Activated T-cell treated with anti-CD3 and anti-CD28 coated beads, Interleukin-2, amount 50 U/mL, for 1 hour (primary cell): Measurements from ENCODE around the gene LSM12.
"Not testable (repeated sequence)": the region's sequence is repeated elsewhere in the genome, so short reads cannot be mapped to it uniquely, and the experiment has no call there.

Experiments
- DNase-seq: peaks from one replicate; pipeline ENCODE4 v3.0.0-alpha.2; 2020

LSM12 gene

GRCh38 chr17:44039829-44040635 is 26.4 kb downstream of the LSM12 start:
- DNase-seq, result no peak

- no peak for DNase-seq
These were observed 27.9 kb downstream of the LSM12 start for GRCh38 chr17:44038604-44039011.

GRCh38 chr17:44037471-44037870 is 29.0 kb downstream of the LSM12 start:
- no peak for DNase-seq

- not testable (repeated sequence) for DNase-seq
These were observed 31.8 kb downstream of the LSM12 start for GRCh38 chr17:44034688-44035087.

- no peak for DNase-seq
These were observed 32.5 kb downstream of the LSM12 start for GRCh38 chr17:44033861-44034408.

- no peak for DNase-seq
These were observed 36.0 kb downstream of the LSM12 start for GRCh38 chr17:44030482-44030881.

GRCh38 chr17:44029736-44030135 is 36.7 kb downstream of the LSM12 start:
- DNase-seq, result no peak

- no peak for DNase-seq
These were observed 41.6 kb downstream of the LSM12 start for GRCh38 chr17:44024853-44025252.

GRCh38 chr17:44024271-44024663 is 42.2 kb downstream of the LSM12 start:
- DNase-seq, result no peak

GRCh38 chr17:44023545-44024270 is 42.8 kb downstream of the LSM12 start:
- DNase-seq, result no peak

- no peak for DNase-seq
These were observed 44.2 kb downstream of the LSM12 start for GRCh38 chr17:44022246-44022645.

- not testable (repeated sequence) for DNase-seq
These were observed 45.2 kb downstream of the LSM12 start for GRCh38 chr17:44021227-44021626.

GRCh38 chr17:44014437-44015172 is 51.9 kb downstream of the LSM12 start, which contains the start of gene TMEM101:
TMEM101 (minus strand) TSS chr17:44014963; CDS start chr17:44014952, 11 bp downstream.
- peak; percentile 86 for DNase-seq

- DNase-seq, result no peak
These were observed 52.4 kb downstream of the LSM12 start for GRCh38 chr17:44014133-44014436.

GRCh38 chr17:44012874-44013273 is 53.6 kb downstream of the LSM12 start:
- no peak for DNase-seq

GRCh38 chr17:44012391-44012790 is 54.1 kb downstream of the LSM12 start:
- no peak for DNase-seq

GRCh38 chr17:44011876-44012275 is 54.6 kb downstream of the LSM12 start:
- DNase-seq, result no peak

- DNase-seq, result no peak
These were observed 55.4 kb downstream of the LSM12 start for GRCh38 chr17:44010966-44011647.

- DNase-seq, result no peak
These were observed 58.1 kb downstream of the LSM12 start for GRCh38 chr17:44008205-44008909.

- DNase-seq, result no peak
These were observed 58.9 kb downstream of the LSM12 start for GRCh38 chr17:44007346-44008204.
